AG04450 (cell line): ENCODE results near the gene HOXB5. TPM values are rescaled to one million over a fixed set of nuclear protein-coding genes. Genes with fewer than 3 reads are reported as not detected.
A peak's percentile ranks its signal among the peaks of the same experiment; 100 is the strongest.

Experiments used
- CTCF ChIA-PET: fragments of 300-600, 350-600 bp; formaldehyde crosslinking; extraction: SDS; loops from one replicate; lab custom pipeline; 2022; ENCODE audit warnings: antibody characterized with exemption, inconsistent platforms; lab: Charles Lee
- POLR2A ChIA-PET: fragments of 350-600 bp; formaldehyde crosslinking; extraction: SDS; loops from one replicate; lab custom pipeline; 2021; ENCODE audit warnings: antibody characterized with exemption, inconsistent platforms; lab: Yijun Ruan, JAX
- DNase-seq: peaks from one replicate; pipeline ENCODE4 v3.0.0-alpha.2; 2011; ENCODE audit warnings: low read depth, low spot score
- H3K27ac ChIP-seq: one replicate; pipeline ENCODE4 v1.5.1; 2012; ENCODE audit warnings: low read depth, low read length, control low read depth
- H3K27me3 ChIP-seq: one replicate; pipeline ENCODE4 v1.6.0; 2012; ENCODE audit warnings: low read length; ENCODE audit not compliant: control insufficient read depth, insufficient read depth
- H3K4me3 ChIP-seq: 2 replicates; pipeline ENCODE4 v1.5.1; 2011; ENCODE audit warnings: mild to moderate bottlenecking, low read depth, low read length, control low read depth
- H3K9me3 ChIP-seq: 2 replicates; pipeline ENCODE4 v1.5.1; 2012; ENCODE audit warnings: low read length; ENCODE audit not compliant: control insufficient read depth, insufficient read depth
- CTCF ChIP-seq: IDR thresholded peaks from 2 replicates; pipeline ENCODE4 v1.5.1; 2011; ENCODE audit warnings: low read depth, low read length, control low read depth, inconsistent platforms
- polyA plus RNA-seq: library from polyadenylated mRNA; depleted of rRNA; stranded (reverse); fragments of >200 nt; gene quantifications from 2 replicates; pipeline ENCODE4 v1.2.3, GENCODE V29; 2011

Gene HOXB5
- polyA plus RNA-seq, 1 experiment, result 9.4 TPM

GRCh38 chr17:48598736-48599135 is 5.2 kb upstream of the HOXB5 start:
- ChIA-PET POLR2A (interaction anchor here (0.7 to 3.0 kb wide), 4 partner anchors 11 to 50 kb away, joined by 3 to 13 read pairs (median 4); no protein-coding TSS in a partner anchor), CTCF (interaction anchor here (0.8 kb wide), 1 partner anchor 247 kb away, joined by 3 read pairs; no protein-coding TSS in a partner anchor)
- peaks cover 2% of the 10 kb centered on the region for H3K27me3 ChIP-seq
- H3K4me3 ChIP-seq, result peak overlapping the region; percentile 76
- H3K9me3 ChIP-seq, result no peaks in the 10 kb centered on the region; the same call in 1 of the 2 replicates
- no peak for TF ChIP-seq CTCF
- peak overlapping the region; percentile 83 for H3K27ac ChIP-seq
- no peak for DNase-seq

GRCh38 chr17:48597778-48598631 is 4.4 kb upstream of the HOXB5 start:
- H3K27ac ChIP-seq, result peak overlapping the region; percentile 83
- no peak for TF ChIP-seq CTCF
- CTCF ChIA-PET, result interaction anchor here (0.6 to 0.8 kb wide), 2 partner anchors 76 to 247 kb away, joined by 3 read pairs; no protein-coding TSS in a partner anchor
- POLR2A ChIA-PET, result interaction anchor here (0.7 to 3.0 kb wide), 6 partner anchors 10 to 549 kb away, joined by 3 to 13 read pairs (median 4); partner anchors contain the start of gene NFE2L1
- no peaks in the 10 kb centered on the region; the same call in 1 of the 2 replicates for H3K9me3 ChIP-seq
- no peak for DNase-seq
- peak overlapping the region; percentile 76 for H3K4me3 ChIP-seq
- peaks cover 2% of the 10 kb centered on the region for H3K27me3 ChIP-seq

- no peak for DNase-seq
- Histone ChIP-seq H3K27me3 (peaks cover 2% of the 10 kb centered on the region), H3K4me3 (peak overlapping the region; percentile 76), H3K27ac (peak overlapping the region; percentile 83), H3K9me3 (no peaks in the 10 kb centered on the region; the same call in 1 of the 2 replicates)
- ChIA-PET POLR2A (interaction anchor here (1.0 to 3.0 kb wide), 6 partner anchors 10 to 549 kb away, joined by 3 to 13 read pairs (median 4); partner anchors contain the start of gene NFE2L1), CTCF (interaction anchor here (0.6 kb wide), 1 partner anchor 76 kb away, joined by 3 read pairs; no protein-coding TSS in a partner anchor)
- TF ChIP-seq CTCF, result no peak
Measured at GRCh38 chr17:48597528-48597777, 3.9 kb upstream of the HOXB5 start.

GRCh38 chr17:48596735-48597527 is 3.4 kb upstream of the HOXB5 start:
- Histone ChIP-seq H3K9me3 (no peaks in the 10 kb centered on the region; the same call in 1 of the 2 replicates), H3K27me3 (peaks cover 2% of the 10 kb centered on the region), H3K27ac (peak overlapping the region; percentile 83), H3K4me3 (peak overlapping the region; percentile 76)
- ChIA-PET CTCF (interaction anchor here (4.8 kb wide), 1 partner anchor 246 kb away, joined by 41 read pairs; no protein-coding TSS in a partner anchor), POLR2A (interaction anchor here (1.0 to 3.0 kb wide), 4 partner anchors 10 to 41 kb away, joined by 3 to 13 read pairs (median 4); no protein-coding TSS in a partner anchor)
- TF ChIP-seq CTCF, result no peak
- DNase-seq, result no peak
